Left renal cortex interstitium (tissue), 4 donors: ENCODE data around the gene SRD5A3. TPM values are rescaled to one million over a fixed set of nuclear protein-coding genes. Genes with fewer than 3 reads are reported as not detected.

Experiments
- DNase-seq, 4 donors: peaks; one replicate each; pipeline ENCODE4 v3.0.0-alpha.2; 2013; ENCODE audit warnings: low read depth in 4 of 4, low spot score in 2 of 4, missing footprints in 1 of 4
- polyA plus RNA-seq, 4 donors: library from polyadenylated mRNA; unstranded; fragments of 120-200 nt; gene quantifications; one replicate each; pipeline ENCODE4 v1.2.1, GENCODE V29; 2013; ENCODE audit not compliant: insufficient read length in 4 of 4

Gene SRD5A3
- 10 to 100 TPM; 17.0 to 22.6 (median 19.4) TPM for polyA plus RNA-seq

- peak in 3 of 4 donors; percentile 51 to 72 (median 66) for DNase-seq
Measured at GRCh38 chr4:55345980-55346850, at the start of gene SRD5A3. Gene SRD5A3 (plus strand): TSS chr4:55346242. CDS start chr4:55346337, 95 bp downstream.

GRCh38 chr4:55297346-55297745, 48.7 kb upstream of the SRD5A3 start:
- no peak for DNase-seq

- DNase-seq, result no peak
Measured at GRCh38 chr4:55303760-55304165, 42.3 kb upstream of the SRD5A3 start.

GRCh38 chr4:55304303-55304702, 41.7 kb upstream of the SRD5A3 start:
- no peak for DNase-seq

- DNase-seq, result no peak
Measured at GRCh38 chr4:55308071-55308470, 38.0 kb upstream of the SRD5A3 start.

GRCh38 chr4:55311792-55312488, 34.1 kb upstream of the SRD5A3 start:
- DNase-seq, result no peak

GRCh38 chr4:55312489-55313101, 33.4 kb upstream of the SRD5A3 start:
- peak in 1 of 4 donors; percentile 2 for DNase-seq

- DNase-seq, result no peak
Measured at GRCh38 chr4:55314141-55314820, 31.8 kb upstream of the SRD5A3 start.

GRCh38 chr4:55318175-55319129, 27.6 kb upstream of the SRD5A3 start:
- DNase-seq, result no peak

DNA sequence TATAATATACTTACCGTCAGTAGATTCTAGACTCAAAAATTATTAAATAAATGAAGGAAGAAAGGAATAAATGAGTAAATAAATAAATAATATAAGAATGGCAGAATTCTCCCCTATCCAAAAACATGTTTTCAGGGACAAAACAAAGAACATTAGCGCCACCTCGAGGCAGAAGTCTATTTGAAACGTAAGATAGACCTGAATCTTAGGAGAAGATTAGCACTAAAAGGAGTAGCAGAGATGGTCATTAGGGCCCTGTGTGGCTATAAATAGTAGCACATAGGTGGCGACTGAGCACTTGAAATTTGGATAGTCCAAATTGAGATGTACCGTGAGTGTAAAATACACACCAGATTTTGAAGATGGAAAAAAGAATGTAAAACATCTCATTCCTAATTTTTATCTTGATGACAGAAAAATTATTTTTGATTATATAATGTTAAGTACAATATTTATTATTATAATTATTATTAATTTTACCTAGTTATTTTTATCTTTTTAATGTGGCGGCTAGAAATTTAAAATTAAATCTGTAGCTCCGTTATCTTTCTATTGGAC, 24.3 kb upstream of the SRD5A3 start:
- DNase-seq, result peak; percentile 34 to 79 (median 42)

DNA sequence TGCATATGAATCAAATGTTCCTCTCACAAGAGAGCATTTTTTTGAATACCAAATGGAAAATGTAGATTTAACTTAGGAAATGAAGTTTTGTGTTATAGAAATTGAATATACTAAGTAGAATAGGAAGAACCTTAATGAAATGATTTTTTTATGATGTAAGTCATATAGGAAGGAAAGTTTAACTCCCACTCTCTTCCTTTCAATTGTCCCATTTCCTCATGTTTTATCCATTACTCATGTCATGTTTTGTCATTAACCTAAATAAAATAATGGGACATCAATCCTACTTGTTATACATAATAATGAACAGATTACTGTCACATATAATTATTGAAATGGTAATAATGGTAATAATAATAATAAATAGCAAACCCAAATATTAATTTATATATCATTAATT, 22.7 kb upstream of the SRD5A3 start:
- no peak for DNase-seq

GRCh38 chr4:55326629-55327028, 19.4 kb upstream of the SRD5A3 start:
- no peak for DNase-seq

DNA sequence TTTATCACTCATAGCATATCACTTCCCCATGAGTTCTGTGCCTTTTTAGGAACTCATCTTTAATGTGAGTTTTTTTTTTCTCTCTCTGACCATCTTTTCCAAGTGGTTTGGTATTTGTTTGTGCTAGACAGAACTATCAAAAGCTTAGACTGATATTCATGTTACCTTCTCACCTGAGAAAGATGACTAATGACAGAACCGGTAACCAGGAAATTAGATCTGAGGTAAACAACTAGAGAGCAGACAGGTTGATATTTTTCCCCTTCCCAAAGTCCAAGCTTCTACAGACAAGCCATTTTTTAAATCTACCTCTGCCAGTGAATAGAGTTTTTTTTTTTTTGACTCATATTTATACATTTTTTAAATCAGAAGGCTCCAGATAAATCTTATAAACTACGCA, 17.0 kb upstream of the SRD5A3 start:
- no peak for DNase-seq

DNA sequence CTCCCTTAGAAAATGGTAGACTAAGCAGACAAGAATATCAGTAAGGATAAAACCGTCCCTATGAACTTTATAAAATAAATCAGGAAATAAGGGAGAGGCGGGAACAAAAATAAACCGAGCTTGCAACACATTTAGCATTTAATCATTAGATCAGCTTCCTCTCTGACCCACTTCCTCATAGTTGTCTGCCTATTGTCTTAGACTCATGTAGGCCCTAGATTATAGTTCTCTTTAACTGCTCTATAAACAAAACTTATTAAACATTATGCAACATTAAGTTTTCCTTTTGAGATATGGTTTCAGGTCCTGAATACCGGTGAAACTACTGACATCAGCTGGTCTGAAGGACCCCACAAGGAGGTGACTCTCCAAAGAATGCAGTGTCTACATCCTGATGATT, 15.8 kb upstream of the SRD5A3 start:
- no peak for DNase-seq

- DNase-seq, result no peak
Measured at GRCh38 chr4:55336138-55337034, 9.7 kb upstream of the SRD5A3 start.

GRCh38 chr4:55337944-55338343, 8.1 kb upstream of the SRD5A3 start:
- no peak for DNase-seq

GRCh38 chr4:55338486-55338885, 7.6 kb upstream of the SRD5A3 start:
- no peak for DNase-seq

GRCh38 chr4:55340266-55340665, 5.8 kb upstream of the SRD5A3 start:
- DNase-seq, result no peak
